HEK293 (cell line): ENCODE data around the gene TMED9.

Source experiments
- CTCF ChIP-seq: fragments of 450-650 bp; formaldehyde crosslinking; IDR thresholded peaks from 2 replicates; pipeline ENCODE4 v1.5.1; 2016; ENCODE audit warnings: missing biosample characterization, missing genetic modification characterization
- GFI1B ChIP-seq: fragments of 450-650 bp; formaldehyde crosslinking; IDR thresholded peaks from 2 replicates; pipeline ENCODE4 v1.5.1; 2016; ENCODE audit warnings: missing biosample characterization, missing genetic modification characterization
- GLIS2 ChIP-seq: fragments of 450-650 bp; formaldehyde crosslinking; IDR thresholded peaks from 2 replicates; pipeline ENCODE4 v1.5.1; 2016; ENCODE audit warnings: missing biosample characterization, missing genetic modification characterization
- MEIS1 ChIP-seq: sonication (generic); formaldehyde crosslinking; IDR thresholded peaks from 2 replicates; pipeline ENCODE4 v1.8.1; 2022; ENCODE audit warnings: missing genetic modification reagents, mild to moderate bottlenecking, borderline replicate concordance
- MZF1 ChIP-seq: fragments of 450-650 bp; formaldehyde crosslinking; IDR thresholded peaks from 2 replicates; pipeline ENCODE4 v1.5.1; 2017; ENCODE audit warnings: missing biosample characterization, missing genetic modification characterization, borderline replicate concordance
- SALL2 ChIP-seq: fragments of 450-650 bp; formaldehyde crosslinking; IDR thresholded peaks from 2 replicates; pipeline ENCODE4 v1.5.0; 2017; ENCODE audit warnings: missing biosample characterization, mild to moderate bottlenecking, missing genetic modification characterization, borderline replicate concordance
- ZFP37 ChIP-seq: fragments of 450-650 bp; formaldehyde crosslinking; IDR thresholded peaks from 2 replicates; pipeline ENCODE4 v1.5.1; 2016; ENCODE audit warnings: missing biosample characterization, missing genetic modification characterization
- ZNF157 ChIP-seq: fragments of 450-650 bp; formaldehyde crosslinking; IDR thresholded peaks from 2 replicates; pipeline ENCODE4 v1.5.1; 2016; ENCODE audit warnings: missing biosample characterization, missing genetic modification characterization
- ZNF174 ChIP-seq: fragments of 450-650 bp; formaldehyde crosslinking; IDR thresholded peaks from 2 replicates; pipeline ENCODE4 v1.5.0; 2017; ENCODE audit warnings: missing biosample characterization, mild to moderate bottlenecking, missing genetic modification characterization
- ZNF274 ChIP-seq, 2 experiments: fragments of 200-500 bp in 1 of 2; fragments of 450-650 bp in 1 of 2; sonication (Bioruptor generic) in 1 of 2; formaldehyde crosslinking in 1 of 2; IDR thresholded peaks; 2 replicates each; pipeline versions ENCODE4 v1.5.1 to v1.6.1; 2014 to 2016; ENCODE audit warnings: borderline replicate concordance in 1 of 2, inconsistent platforms in 1 of 2, low read length in 1 of 2, missing biosample characterization in 1 of 2, missing genetic modification characterization in 1 of 2
- ZNF514 ChIP-seq: fragments of 450-650 bp; formaldehyde crosslinking; IDR thresholded peaks from 2 replicates; pipeline ENCODE4 v1.5.1; 2016; ENCODE audit warnings: missing biosample characterization, missing genetic modification characterization
- ZNF670 ChIP-seq: fragments of 450-650 bp; formaldehyde crosslinking; IDR thresholded peaks from 2 replicates; pipeline ENCODE4 v1.5.1; 2016; ENCODE audit warnings: missing biosample characterization, missing genetic modification characterization, low read depth
- ZSCAN4 ChIP-seq: fragments of 450-650 bp; formaldehyde crosslinking; IDR thresholded peaks from 2 replicates; pipeline ENCODE4 v1.5.1; 2017; ENCODE audit warnings: missing biosample characterization, missing genetic modification characterization
- TF ChIP-seq, protein P1 (sequence below): fragments of 450-650 bp; formaldehyde crosslinking; IDR thresholded peaks from 2 replicates; pipeline ENCODE4 v1.5.1; 2016; ENCODE audit warnings: missing biosample characterization, missing genetic modification characterization

DNA sequence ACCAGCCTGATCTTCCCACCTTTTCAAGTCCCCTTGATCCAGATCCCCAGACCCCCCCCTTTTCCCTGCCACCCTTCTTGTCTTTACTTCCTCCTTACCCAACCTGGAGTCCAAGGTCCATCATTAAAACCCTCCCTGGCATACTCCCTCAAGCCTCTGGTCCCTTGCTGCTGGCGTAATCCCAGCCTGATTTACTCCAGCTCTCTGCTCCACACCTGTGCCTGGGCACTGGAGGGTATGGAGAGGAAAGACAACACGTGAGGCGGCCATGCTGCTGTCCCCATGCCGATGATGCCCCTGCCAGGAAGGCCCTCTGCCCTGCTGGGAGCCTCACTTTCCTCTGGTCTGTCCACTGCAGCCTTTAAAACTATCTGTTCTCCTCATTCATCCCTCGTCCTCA lies 13.1 kb downstream of the TMED9 start:
- TF ChIP-seq ZNF514 (tag by site-specific recombination) (no peak), SALL2 (tag by site-specific recombination) (no peak), GLIS2 (tag by site-specific recombination) (no peak), ZNF174 (tag by site-specific recombination) (no peak), GFI1B (no peak), CTCF (tag by site-specific recombination) (no peak), ZNF274 (IDR thresholded peaks at IDR 0.05; ENCODE audit: low read length) (no peak), ZNF274 (tag by site-specific recombination; IDR thresholded peaks at IDR 0.05; ENCODE audit: borderline replicate concordance) (no peak), MEIS1 (no peak), ZNF157 (tag by site-specific recombination) (no peak), ZNF670 (tag by site-specific recombination) (no peak), MZF1 (tag by site-specific recombination) (no peak), ZSCAN4 (no peak), ZFP37 (no peak)
- TF ChIP-seq, protein P1, sequence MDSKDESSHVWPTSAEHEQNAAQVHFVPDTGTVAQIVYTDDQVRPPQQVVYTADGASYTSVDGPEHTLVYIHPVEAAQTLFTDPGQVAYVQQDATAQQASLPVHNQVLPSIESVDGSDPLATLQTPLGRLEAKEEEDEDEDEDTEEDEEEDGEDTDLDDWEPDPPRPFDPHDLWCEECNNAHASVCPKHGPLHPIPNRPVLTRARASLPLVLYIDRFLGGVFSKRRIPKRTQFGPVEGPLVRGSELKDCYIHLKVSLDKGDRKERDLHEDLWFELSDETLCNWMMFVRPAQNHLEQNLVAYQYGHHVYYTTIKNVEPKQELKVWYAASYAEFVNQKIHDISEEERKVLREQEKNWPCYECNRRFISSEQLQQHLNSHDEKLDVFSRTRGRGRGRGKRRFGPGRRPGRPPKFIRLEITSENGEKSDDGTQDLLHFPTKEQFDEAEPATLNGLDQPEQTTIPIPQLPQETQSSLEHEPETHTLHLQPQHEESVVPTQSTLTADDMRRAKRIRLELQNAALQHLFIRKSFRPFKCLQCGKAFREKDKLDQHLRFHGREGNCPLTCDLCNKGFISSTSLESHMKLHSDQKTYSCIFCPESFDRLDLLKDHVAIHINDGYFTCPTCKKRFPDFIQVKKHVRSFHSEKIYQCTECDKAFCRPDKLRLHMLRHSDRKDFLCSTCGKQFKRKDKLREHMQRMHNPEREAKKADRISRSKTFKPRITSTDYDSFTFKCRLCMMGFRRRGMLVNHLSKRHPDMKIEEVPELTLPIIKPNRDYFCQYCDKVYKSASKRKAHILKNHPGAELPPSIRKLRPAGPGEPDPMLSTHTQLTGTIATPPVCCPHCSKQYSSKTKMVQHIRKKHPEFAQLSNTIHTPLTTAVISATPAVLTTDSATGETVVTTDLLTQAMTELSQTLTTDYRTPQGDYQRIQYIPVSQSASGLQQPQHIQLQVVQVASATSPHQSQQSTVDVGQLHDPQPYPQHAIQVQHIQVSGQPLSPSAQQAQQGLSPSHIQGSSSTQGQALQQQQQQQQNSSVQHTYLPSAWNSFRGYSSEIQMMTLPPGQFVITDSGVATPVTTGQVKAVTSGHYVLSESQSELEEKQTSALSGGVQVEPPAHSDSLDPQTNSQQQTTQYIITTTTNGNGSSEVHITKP (tag by site-specific recombination), result no peak
